Stomach (tissue), 4 donors: Measurements from ENCODE around the gene ATG5.

Source experiments
- POLR2A ChIP-seq, 4 donors: fragments of 450-650 bp; IDR thresholded peaks; one replicate each; pipeline ENCODE4 v1.6.1; 2016; ENCODE audit warnings: antibody characterized with exemption in 4 of 4, control low read depth in 2 of 4, mild to moderate bottlenecking in 1 of 4, moderate library complexity in 1 of 4
- TF ChIP-seq, protein P1 (sequence below), 7 experiments: fragments of 450-650 bp in 4 of 7; fragments of 200-600 bp in 3 of 7; sonication (generic) in 3 of 7; IDR thresholded peaks; one replicate each; pipeline ENCODE4 v1.5.1; 2016 to 2019; ENCODE audit warnings: antibody characterized with exemption in 7 of 7, control low read depth in 2 of 7, mild to moderate bottlenecking in 1 of 7

DNA sequence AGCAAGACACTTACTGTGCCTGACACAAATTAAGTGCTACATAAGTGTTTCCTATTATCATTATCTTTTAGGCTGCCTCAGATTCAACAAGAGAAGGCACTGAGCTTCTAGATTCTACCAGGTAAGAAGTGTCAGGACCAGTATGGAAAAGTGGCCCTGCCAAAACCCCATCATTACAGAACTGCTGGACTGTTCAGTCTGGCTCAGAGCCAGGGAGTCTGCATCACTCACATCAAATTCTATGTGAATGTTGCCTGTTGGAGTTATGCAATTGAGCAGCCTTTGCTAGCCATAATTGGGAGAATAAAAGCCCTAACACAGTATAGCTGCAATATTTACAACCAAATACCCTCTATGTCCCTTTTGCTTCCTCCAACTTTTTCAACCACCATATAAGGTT, 70.9 kb downstream of the ATG5 start:
- TF ChIP-seq POLR2A (IDR thresholded peaks at IDR 0.05): no peak
- TF ChIP-seq, protein P1, sequence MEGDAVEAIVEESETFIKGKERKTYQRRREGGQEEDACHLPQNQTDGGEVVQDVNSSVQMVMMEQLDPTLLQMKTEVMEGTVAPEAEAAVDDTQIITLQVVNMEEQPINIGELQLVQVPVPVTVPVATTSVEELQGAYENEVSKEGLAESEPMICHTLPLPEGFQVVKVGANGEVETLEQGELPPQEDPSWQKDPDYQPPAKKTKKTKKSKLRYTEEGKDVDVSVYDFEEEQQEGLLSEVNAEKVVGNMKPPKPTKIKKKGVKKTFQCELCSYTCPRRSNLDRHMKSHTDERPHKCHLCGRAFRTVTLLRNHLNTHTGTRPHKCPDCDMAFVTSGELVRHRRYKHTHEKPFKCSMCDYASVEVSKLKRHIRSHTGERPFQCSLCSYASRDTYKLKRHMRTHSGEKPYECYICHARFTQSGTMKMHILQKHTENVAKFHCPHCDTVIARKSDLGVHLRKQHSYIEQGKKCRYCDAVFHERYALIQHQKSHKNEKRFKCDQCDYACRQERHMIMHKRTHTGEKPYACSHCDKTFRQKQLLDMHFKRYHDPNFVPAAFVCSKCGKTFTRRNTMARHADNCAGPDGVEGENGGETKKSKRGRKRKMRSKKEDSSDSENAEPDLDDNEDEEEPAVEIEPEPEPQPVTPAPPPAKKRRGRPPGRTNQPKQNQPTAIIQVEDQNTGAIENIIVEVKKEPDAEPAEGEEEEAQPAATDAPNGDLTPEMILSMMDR (IDR thresholded peaks at IDR 0.05): no peak
